HTR-8/SVneo (cell line): Measurements from ENCODE around the gene GIT2.
"Not testable (repeated sequence)": the region's sequence is repeated elsewhere in the genome, so short reads cannot be mapped to it uniquely, and the experiment has no call there.

ENCODE experiments used
- DNase-seq: peaks from one replicate; pipeline ENCODE4 v3.0.0; 2011; ENCODE audit warnings: low spot score, mixed read lengths; ENCODE audit not compliant: insufficient read length
- FAIRE-seq: peaks from 2 replicates; lab custom pipeline; 2011; peaks lifted over from hg19 to GRCh38; lab: Jason Lieb, UNC

GIT2 gene, protein sequence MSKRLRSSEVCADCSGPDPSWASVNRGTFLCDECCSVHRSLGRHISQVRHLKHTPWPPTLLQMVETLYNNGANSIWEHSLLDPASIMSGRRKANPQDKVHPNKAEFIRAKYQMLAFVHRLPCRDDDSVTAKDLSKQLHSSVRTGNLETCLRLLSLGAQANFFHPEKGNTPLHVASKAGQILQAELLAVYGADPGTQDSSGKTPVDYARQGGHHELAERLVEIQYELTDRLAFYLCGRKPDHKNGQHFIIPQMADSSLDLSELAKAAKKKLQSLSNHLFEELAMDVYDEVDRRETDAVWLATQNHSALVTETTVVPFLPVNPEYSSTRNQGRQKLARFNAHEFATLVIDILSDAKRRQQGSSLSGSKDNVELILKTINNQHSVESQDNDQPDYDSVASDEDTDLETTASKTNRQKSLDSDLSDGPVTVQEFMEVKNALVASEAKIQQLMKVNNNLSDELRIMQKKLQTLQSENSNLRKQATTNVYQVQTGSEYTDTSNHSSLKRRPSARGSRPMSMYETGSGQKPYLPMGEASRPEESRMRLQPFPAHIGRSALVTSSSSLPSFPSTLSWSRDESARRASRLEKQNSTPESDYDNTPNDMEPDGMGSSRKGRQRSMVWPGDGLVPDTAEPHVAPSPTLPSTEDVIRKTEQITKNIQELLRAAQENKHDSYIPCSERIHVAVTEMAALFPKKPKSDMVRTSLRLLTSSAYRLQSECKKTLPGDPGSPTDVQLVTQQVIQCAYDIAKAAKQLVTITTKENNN

DNA sequence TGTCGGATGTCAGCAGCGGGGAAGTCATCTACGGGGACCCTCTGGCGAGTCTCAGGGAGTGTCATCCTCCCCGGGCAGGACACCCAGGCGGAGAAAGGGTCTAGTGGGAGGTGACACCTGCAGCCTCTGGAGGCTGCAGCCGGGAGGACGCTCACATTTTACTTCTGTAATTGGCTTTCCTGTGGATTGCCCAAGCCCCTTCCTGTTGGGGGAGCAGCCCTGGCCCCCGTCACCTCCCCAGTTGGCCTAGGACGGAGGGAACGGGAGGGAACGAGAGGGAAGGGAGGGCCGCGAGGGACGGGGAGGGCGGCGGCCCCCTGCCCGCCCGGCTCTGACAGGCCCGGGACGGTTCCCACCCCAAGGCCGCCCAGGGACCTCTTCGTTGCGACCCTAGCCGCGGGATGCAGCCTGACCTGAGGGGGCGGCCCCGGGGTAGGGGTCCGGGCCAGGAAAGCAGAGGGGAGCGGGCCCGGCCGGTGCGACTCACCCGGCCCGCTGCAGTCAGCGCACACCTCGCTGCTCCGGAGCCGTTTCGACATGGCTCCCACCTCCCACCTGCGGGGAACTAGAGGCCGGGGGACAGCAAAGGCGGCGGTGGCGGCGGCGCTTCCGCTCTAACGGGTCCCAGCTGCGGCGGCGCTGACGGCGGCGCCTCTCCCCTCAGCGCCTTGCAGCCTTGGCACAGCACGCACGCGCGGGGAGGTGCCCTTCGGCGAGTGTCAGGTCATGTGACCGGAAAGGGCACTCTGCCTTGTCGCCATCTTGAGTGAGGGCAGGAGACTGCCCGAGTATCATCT, at the start of gene GIT2:
TSS of gene GIT2 (minus strand) at position 683 of the 797 bp plus-strand sequence. CDS start at position 539, 144 bp downstream.
- peak; percentile 97 for DNase-seq
- FAIRE-seq = peak; percentile 54

DNA sequence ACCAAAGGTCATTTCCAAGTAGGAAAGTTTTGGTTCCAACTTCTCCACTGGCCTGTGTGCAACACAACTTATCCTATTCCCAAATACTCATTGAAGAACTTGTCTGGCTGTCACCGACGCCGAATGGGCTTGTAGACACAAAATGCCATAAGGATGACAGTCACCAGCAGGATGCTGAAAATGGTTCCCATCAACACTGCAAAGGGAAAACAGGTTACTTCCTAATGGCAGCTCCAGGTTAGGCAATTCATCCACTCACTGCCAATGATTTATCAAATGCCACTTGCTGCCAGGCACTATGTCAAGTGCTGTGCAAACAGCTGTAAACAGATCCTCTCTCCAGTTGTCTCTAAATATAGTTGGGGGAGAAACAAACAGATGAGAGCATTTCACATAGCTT, 46.1 kb upstream of the GIT2 start:
- FAIRE-seq (no peak), DNase-seq (no peak)

DNA sequence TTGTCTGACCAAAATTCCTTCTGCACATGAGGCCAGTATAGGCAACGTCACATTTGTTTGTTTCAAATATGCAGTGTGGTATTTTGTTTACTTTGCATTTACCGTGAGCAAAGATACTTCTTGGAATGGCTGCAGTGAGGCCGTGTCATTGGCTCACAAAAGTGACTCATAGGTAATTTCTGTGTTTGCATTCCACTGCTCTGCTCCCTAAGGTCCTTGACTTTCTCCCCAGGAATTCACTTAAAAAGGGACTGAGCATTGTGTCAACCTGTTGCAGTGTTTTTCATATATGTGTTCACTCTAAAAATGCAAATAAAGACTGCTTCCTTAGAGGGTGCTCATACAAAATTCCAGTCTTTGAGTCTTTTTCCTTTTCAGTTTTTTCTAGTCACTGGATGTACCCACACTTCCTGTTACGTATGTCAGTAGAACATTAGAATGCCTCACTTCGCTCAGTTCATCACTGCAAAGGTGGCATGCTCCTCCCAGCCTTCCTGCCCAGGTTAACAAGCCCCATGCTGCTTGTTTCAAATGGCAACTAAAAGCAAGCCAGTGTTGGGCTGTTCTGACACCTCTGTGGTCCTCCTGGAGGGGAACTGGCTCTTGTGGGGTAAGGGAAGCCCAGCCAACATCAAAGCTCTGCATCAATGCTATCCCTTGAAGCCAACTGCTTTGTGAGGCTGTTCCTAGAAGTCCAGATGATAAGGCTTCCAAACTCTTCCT, 43.1 kb upstream of the GIT2 start:
- DNase-seq = peak; percentile 76

DNA sequence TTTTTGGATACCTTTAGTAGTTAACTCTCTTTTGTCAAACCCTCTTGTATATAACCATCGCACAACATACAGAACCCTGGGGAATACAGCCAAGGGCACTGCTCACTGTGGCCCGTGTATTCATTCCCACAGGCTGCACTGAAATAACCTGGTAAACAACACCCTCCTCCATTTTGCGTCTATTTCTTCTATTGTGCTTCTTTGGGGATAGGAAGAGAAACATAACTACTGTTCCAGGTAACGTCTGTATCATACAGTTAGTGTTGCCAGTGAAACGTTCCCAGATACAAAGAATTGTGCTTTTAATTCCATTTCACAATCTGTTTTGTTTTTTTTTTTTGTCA, 42.5 kb upstream of the GIT2 start:
- no peak for DNase-seq
- no peak for FAIRE-seq

More for the DNA sequence above, 43.1 kb upstream of the GIT2 start:
- peak; percentile 69 for FAIRE-seq

DNA sequence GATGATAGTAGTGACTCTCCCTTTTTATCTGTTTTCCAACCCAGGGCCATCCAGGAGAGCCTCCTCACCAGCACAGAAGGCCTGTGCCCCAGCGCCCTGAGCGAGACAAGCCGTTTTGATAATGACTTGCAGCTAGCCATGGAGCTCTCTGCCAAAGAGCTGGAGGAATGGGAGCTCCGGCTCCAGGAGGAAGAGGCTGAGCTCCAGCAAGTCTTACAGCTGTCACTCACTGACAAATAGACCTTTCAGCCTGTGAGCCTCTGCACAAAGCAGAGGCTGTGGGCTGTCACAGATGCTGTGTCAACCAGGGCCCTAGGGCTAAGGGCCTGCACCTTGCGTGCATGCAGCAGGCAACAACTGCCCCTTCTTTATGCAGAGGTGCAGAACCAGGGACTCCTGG, 41.1 kb upstream of the GIT2 start:
- no peak for DNase-seq

DNA sequence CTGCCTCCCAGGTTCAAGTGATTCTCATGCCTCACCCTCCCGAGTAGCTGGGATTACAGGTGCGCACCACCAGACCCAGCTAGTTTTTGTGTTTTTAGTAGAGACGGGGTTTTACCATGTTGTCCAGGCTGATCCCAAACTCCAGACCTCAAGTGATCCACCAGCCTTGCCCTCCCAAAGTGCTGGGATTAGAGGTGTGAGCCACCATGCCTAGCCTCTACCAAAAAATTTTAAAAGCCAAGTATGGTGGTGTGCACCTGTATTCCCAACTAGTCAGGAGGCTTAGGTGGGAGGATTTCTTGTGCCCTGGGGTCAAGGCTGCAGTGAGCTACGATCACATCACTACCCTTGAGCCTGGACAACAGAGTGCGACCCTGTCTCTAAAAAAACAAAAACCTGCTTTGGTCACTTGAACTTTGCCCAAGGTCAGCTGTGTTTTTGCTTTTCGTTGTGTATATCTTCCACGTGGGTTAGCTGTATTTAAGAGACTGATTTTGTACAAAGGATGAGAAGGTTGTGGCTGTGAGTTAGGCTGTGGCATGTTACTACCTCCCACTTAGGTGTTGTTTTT, 39.5 kb upstream of the GIT2 start:
- DNase-seq (no peak), FAIRE-seq (no peak)

More for the DNA sequence above, 41.1 kb upstream of the GIT2 start:
- FAIRE-seq = no peak

DNA sequence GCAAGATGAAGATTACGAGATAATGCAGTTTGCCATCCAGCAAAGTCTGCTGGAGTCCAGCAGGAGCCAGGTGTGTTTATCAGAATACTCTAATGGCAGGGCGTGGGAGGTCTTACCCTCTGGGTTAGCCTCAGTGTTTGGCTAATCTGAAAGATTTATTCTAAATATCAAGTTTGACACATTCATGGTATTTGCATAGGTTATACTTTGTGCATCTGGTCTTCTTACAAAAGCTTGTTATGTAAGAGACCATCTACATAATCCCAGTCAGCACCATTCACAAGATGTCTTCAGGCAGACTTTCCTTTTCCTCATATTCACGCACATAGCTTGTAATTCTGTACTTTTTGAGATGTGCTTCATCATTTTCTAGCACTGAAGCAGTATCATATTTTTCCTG, 37.7 kb upstream of the GIT2 start:
- no peak for FAIRE-seq

DNA sequence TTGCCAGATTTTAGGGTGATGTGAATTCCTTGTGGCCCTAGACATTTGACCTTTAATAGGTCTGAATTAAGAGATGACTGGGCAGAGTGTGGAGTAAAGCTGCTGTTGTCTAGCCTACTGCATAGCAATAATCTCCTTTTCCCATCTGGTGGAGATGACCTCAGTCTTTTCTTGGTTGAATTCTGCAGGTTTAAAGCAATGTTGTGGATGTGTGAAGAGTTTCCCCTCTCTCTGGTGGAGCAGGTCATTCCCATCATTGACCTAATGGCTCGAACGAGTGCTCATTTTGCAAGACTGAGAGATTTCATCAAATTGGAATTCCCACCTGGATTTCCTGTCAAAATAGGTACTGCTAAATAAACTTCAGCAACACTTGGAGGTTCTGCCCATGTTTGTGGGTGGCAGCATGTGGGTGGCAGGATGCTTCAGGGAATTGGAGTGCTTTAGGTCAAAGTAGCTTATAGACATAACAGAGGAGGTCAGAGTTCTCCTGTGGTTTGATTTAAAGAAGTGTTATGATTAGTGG, 33.2 kb upstream of the GIT2 start:
- DNase-seq = no peak
- FAIRE-seq = no peak

More for the DNA sequence above, 37.7 kb upstream of the GIT2 start:
- DNase-seq = no peak

DNA sequence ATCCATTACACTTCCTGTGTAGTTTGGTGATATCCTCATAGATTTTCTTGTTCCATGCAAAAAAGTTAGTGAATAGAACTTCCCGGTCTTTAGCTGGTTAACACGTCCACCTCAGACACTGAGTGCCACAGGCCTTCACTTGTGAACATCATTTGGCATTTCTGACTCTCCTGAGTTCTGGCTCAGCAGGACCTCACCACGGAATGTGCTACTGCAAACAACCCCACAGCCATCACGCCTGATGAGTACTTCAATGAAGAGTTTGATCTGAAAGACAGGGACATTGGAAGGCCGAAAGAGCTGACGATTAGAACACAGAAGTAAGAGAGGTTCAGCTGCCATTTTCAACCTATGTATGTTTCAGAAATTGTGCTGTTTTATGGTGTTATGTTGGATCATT, 32.2 kb upstream of the GIT2 start:
- FAIRE-seq (no peak), DNase-seq (no peak)

DNA sequence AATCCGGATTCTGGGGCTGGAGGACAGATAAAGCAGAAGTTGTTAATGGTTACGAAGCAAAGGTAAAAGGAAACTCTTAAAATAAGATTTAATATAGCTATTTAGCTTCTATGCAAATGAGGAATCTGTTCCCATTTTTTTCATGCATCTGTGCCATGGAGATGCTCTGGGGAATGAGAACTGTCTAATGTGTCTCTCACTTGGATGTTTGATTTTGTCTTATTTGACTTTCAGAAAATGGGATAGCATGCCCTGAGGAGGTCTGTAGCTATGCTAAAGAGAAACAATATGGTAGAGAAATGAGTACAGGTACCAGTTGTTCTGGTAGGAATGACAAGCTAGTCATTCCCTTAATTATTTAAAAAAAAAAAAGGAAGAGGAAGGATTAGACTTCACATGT, 27.9 kb upstream of the GIT2 start:
- DNase-seq (no peak), FAIRE-seq (no peak)

DNA sequence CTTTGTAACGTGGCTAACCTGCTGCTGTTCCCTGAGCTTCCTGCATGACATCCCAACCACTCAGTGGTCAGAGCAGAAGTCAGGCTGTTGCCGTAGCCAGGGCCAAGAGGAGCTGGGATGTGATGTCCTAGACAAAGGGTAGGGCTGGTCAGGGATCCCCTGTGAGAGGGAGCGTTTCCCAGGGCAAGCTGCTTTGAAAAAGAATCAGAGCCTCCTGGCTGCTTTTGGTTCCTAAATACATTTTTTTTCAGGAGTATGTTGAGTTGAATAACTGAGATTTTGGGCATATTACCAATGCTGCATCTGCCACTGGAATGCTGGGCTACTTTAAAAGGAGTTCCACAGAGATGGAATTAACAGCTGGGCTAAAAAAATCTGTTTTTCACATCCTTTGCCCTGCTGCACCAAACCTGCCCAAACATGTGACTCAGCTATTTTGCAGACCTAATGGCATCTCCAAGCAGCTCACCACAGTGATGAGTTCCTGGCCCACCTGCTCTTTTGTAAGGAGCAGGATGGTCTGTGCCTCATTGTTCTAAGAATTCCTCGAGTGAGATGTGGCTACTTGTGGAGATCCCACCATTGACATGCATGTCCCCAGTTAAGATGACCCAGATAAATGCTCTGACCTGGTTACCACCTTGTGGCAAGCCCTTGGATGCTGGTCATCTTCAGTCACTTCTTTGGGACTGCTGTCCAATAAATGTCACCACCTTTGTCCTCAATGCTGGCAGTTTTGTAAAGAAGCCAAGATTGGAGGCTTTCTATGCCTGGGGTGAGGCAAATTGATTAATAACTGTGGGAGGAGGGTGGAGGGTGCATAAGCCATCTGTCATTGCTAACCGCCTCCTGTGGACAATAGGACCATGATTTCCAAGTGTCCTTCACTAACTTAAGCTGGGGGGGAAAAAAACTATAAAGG, 27.2 kb upstream of the GIT2 start:
- DNase-seq (no peak), FAIRE-seq (peak; percentile 16)

DNA sequence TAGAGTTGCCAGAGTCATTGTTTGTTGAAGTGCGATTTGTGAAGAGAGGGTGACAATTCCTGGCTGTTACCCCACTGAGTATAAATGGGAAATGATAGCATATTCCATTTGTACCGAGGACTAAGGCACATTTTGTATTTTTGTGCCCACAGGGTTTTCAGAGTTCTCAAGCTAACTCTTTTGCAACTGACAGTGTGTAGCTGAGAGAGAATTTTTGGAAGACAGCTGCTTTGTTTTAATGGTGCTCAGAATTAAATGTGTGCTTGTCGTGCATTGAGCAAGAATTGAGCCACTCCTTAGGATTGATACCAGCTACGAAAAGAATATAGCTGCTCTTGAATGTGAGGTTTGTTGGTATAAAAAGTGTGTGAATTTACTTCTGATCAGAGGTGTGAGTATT, 24.8 kb upstream of the GIT2 start:
- FAIRE-seq = no peak
- DNase-seq = no peak

DNA sequence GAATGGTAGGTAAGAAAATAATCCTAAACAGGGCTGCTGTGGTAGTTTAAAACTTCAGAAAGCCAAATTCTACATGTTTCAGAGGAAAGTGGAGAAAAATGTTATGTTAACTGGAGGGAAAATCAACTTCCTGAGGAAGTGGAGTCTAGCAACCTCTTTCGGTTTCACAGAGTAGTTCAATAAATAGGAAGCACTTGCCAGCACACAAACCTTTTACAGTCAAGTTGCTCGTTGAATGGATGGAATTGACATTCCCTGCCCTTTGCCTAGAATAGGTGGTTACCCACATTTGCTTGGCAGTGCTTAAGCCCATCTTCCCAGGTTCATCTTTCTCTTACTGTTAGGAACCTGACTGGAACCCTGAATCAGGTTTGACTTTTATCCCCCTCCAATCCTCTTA, 19.0 kb upstream of the GIT2 start:
- no peak for FAIRE-seq

DNA sequence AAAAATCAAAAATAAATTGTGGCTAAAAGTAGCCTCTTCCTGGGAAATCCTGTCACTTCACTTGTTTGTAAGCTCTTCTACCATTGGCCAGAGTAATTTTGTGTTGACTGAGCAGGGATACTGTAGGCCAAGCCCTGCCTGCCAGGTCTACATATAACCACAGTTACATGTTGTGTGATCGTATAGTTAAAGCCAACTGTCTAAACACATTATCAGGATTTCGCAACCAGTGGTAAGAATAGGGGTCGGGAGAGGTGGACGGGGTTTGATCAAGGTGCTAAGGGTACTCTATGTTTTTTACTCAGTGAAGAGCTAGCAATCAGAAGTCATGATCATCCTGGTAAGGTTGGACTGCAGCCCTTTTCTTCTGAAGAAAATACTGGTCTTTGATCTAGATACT, 16.5 kb upstream of the GIT2 start:
- DNase-seq = no peak
- no peak for FAIRE-seq

More for the DNA sequence above, 19.0 kb upstream of the GIT2 start:
- no peak for DNase-seq

DNA sequence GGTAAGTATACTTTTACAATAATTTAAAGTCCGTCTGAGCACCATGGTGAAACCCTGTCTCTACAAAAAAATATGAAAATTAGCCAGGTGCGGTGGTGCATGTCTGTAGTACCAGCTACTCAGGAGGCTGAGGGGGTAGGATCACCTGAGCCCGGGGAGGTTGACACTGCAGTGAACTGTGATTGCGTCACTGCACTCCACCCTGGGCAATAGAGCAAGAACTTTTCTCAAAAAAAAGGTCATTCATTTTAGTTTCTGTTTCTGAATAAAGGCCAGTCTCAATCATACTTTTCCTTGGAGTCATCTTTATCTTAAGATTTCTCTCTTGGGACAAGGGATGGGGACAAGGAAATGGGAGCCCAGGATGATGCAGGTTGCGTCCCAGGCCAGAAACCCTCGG, 16.0 kb upstream of the GIT2 start:
- no peak for DNase-seq
- FAIRE-seq = no peak

DNA sequence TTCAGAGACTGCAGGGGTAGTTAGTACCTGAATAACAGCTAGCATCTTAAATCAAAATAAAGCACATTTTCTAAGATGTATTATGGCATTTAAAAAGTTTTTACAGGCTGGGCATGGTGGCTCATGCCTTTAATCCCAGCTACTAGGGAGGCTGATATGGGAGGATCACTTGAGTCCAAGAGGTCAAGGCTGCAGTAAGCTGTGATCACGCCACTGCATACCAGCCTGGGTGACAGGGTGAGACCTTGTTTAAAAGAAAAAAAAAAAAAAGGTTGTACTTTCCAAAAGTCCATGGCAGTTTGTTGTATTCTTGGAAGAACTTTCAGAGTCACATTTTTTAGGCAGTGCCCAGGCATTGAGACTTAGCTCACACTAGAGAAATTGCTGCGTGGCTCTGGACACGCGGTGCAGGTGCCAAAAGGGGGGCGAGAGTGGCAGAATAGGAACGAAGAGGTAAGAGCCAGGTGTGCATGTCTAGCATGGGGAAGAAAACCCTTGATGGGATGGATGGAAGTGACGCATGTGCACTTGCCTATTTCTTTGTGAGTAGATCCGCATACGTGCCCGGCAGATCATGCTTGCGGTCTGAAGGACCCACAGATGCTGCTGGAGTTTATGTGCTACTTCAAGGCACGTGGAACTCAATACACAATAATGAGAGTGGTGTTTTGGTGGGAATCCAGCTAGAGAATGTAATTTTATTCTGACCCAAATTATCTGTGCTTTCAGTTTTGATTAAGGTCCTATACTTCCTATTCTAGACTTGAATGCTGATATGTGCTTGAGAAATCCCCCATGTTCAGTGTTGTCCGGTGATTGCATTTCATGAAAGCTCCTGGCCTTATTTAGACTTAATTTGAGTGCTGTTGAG, 14.9 kb upstream of the GIT2 start:
- FAIRE-seq (no peak), DNase-seq (no peak)

DNA sequence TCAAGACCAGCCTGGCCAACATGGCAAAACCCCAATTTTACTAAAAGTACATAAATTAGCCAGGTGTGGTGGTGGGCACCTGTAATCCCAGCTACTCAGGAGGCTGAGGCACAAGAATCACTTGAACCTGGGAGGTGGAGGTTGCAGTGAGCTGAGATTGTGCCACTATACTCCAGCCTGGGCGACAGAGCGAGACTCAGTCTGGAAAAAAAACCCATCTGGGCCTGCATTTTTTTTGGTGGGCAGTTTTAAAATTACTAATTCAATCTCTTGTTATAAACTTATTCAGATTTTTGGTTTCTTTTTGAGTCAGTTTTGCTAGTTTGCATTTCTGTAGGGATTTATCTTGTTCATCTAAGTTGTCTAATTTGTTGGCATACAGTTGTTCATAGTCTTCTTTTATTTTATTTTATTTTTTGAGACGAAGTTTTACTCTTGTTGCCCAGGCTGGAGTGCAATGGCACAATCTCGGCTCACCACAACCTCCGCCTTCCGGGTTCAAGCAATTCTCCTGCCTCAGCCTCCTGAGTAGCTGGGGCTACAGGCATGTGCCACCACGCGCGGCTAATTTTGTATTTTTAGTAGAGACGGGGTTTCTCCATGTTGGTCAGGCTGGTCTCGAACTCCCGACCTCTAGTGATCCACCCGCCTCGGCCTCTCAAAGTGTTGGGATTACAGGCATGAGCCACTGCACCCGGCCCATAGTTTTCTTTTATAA, 12.7 kb upstream of the GIT2 start:
- FAIRE-seq, DNase-seq: not testable (repeated sequence)
